CD4-positive, alpha-beta T cell treated with Interleukin-2 at 100 ng/mL for 4 hours (primary cell): Measurements from ENCODE around the gene NCAPD2.
"Not testable (repeated sequence)": the region's sequence is repeated elsewhere in the genome, so short reads cannot be mapped to it uniquely, and the experiment has no call there.

Source experiments
- DNase-seq: peaks from one replicate; pipeline ENCODE4 v3.0.0-alpha.2; 2020; ENCODE audit warnings: low spot score

NCAPD2 gene

DNA sequence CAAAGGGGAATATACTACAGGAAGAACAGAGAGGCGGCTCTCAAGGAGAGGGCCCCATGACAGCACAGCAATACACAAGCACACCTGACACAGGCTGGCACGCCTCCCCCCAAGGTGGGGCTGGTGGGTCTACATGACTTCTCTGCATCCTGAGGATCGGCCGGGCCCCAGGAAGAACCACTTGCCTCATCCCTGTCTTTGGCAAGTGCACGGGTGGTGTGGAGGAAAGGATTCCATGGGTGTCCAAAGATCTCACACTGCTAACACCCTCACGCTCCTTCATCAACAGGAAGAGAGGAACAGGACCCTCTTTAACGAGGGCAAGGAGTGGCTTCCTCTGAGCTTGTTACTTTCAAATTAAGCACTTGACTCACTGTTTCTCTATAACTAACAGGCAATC is 30.7 kb upstream of the NCAPD2 start:
- peak; percentile 45 for DNase-seq

DNA sequence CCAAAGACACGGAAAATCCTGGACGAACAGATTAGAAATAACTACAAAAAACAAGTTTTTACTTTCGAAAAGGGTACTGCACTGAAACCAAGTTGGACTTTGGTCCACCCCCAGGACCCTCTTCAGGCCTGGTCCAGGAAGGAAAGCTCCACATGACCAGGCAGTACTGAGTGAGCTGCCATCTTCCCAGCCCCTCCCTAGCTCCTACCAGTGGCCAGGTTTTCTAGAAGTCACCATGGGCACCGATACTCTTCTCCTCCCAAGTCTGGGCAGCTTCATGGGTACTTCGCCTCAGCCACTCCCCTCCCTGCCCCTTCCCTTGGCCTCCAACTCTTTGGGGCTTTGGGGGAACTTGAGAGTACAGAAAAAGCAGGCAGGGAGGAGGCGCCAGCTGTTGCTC is 30.0 kb upstream of the NCAPD2 start:
- DNase-seq, result no peak

DNA sequence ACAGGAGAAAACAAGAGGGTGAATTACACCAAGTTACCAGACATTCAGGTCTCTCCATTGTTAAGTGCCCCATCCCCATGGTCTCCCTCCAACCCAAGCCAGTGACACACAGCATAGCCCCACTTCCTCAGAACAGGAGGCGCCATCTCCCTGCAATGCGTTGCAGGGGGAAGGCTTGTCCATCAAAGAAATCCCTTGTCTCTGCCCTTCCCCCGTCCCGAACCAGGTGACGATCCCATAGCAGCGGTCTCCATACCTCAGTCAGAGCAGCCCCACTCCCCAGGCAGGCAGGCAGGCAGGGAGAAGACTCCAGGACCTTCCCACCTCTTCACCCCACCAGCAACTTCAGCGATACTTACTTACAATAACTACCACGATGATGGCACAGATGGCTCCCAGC is 29.4 kb upstream of the NCAPD2 start:
- DNase-seq, result no peak

DNA sequence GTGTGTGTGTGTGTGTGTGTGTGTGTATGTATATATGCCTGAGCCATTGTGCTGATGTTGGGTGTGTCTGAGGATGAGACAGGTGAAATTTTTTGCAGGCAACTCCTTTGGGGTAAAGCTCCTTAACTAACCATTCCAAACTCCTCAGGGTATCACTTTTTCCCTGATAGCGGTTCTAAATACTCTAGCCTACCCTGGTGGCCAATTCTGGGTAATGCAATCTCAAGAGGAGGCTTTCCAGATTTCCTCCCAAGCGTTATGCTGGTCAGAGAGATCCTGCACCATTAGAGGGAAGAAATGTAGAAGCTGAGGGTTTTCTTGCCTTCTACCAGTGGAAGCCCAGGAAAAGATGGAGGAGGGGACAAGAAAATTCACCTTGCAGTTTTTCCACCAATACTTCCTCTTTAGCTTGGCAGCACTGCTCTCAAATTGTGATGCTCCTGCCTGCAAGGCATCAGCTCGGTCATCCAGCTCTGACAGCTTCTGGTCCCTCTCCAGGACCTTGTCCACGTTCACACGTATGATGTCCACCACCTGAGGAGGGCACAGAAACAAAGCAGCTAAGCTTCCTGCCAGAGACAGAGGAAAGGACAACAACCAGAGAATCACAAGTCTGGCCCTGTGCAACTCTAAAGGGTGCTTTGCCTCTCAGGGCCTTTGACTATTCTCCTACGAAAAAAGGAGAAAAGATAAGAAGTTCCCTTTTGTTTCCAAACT is 28.3 kb upstream of the NCAPD2 start:
- peak; percentile 74 for DNase-seq

DNA sequence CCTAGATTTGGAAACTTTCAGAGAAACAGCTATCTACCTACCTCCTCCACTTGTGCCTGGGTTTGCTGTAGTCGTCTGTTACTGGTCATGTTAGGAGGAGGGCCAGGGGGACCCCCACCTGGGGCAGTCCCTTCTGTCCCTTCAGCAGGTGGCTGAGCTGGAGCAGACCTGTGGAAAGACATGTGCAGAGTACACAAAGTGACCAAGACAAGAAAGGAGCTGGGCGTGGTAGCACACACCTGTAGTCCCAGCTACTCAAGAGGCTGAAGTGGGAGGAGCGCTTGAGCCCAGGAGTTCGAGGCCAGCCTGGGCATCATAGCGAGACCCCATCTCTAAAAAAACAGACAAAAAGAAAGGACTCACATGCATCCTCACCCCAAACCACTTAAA is 27.7 kb upstream of the NCAPD2 start:
- no peak for DNase-seq

DNA sequence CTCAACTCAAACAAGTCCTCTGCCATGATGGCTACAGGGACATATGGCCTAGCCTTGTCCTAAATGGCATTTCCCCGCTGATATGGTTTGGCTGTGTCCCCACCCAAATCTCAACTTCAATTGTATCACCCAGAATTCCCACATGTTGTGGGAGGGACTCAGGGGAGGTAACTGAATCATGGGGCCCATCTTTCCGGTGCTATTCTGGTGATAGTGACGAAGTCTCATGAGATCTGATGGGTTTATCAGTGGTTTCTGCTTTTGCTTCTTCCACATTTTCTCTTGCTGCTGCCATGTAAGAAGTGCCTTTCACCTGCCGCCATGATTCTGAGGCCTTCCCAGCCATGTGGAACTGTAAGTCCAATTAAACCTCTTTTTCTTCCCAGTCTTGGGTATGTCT is 27.2 kb upstream of the NCAPD2 start:
- DNase-seq, result not testable (repeated sequence)

DNA sequence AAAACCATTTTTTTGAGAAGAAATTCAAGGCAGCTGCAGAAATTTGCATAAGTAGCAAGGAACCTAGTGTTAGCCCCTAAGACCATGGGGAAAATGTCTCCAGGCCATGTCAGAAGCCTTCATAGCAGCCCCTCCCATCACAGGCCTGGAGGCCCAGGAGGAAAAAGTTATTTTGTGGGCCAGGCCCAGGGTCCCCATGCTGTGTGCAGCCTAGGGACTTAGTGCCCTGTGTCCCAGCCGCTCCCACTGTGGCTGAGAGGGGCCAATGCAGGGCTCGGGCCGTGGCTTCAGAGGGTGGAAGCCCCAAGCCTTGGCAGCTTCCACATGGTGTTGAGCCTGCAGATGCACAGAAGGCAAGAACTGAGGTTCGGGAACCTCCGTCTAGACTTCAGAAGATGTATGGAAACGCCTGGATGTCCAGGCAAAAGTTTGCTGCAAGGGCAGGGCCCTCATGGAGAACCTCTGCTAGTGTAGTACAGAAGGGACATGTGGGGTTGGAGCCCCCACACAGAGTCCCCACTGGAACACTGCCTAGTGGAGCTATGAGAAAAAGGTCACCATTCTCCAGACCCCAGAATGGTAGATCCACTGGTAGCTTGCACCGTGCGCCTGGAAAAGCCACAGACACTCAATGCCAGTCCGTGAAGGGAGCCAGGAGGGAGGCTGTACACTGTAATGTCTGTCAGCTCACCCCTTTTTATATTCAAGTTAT is 26.2 kb upstream of the NCAPD2 start:
- DNase-seq, result not testable (repeated sequence)

DNA sequence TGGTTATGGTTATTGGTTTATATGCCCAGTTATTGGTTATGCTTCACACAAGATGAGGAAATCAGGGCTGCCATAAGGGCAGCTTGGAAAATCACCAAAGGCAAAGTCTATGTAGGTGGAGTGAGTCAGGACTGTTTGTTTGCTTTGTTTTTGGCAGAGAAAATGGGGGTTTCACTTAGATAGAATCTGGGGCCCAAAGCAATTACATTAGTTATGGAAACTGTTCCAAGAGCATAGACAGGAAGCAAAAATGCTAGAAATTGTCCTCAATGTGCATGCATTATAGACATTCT is 25.7 kb upstream of the NCAPD2 start:
- DNase-seq, result no peak

DNA sequence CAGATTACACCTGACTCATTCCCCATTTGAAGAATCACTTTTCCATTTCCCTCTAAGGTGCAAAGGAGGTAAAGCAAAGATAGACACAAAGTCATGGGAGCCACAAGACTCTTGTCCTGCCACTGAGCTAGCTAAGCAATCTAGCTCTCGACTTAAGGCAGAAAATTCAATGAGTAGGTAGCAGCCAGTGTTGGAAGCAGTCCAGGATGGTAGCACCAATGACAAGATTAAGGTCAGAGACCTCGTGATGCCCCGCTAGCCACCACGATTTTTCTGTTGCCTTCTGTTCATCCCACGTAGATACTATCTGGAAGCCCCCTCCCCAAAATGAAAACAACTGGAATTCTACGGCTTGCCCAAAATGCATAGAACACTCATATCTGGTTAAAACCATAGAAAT is 24.8 kb upstream of the NCAPD2 start:
- no peak for DNase-seq

DNA sequence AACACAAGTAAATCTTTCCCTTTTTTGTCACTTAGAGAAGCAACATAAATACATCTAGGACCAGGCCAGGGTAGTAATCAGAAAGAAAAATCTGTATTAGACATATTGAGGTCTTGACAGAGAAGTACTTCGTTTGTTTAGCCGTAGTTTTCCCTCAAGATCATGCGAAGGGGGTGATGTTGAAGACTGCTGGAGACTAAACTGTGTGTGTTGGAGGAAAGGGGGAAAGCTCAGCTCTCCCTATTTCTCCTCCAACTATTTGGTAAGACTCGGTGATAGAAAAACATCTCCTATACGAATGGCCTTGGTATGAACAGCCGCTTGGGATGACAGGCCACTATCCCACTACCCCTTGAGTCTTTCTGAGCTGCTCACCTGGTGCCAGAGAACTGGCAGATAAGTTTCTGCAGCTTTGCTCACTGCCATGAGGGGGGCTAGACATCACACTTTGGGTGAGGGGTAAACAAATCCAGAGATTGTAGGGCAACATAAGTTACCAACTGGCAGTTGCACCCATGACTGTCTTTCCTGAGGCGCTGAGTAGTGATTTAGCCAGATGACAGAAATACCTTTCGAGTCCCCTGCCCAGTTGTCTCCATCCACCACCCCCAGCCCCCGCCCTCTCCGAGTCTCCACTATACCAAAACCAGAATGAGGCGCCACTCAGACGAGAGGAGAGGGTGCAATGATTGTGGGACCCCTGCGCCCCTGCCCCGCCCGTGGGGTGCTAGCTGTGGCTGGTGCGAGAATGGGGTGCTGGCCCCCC is 24.1 kb upstream of the NCAPD2 start:
- DNase-seq, result no peak

DNA sequence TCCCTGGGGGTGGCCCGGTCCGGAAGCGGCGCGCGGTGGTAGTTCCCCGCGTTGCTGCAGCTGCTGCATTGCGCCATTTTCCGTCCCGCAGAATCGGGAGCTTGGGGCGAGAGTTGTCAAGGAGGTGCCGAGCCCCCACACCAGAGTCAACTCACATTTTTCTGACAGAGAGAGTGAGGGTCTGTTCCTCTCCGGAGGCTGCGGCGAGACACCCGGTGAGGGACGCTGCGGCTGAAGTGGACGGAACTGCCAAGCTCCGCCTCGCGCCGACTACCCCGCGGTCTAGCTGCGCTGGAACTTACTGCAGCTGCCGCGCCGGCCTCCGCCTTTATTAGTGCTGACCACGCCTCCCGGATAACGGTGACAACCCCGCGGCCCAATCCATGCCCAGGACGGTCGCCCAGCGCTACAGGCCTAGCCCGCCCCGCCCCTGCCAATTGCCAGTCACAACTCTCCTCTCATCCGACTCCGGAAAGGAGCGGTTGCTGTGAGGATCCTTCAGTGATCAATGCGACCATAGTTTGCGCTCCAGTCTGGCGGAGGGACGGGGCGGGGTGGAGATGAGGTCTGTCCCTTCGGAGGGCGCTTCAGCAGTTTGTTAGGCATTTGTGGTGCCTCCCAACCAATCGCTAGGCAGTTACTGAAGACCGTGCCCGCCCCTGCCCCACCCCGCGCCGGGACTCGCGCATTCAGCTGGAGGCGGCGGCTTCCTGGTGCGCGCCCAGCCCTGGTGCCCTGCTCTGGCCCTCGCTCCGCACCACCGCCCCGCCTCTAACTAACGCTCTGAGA is 23.3 kb upstream of the NCAPD2 start, which contains the start of gene VAMP1:
VAMP1 (minus strand) TSS at position 303 of the 789 bp plus-strand sequence; CDS start at position 157, 146 bp downstream.
- DNase-seq, result peak; percentile 97

DNA sequence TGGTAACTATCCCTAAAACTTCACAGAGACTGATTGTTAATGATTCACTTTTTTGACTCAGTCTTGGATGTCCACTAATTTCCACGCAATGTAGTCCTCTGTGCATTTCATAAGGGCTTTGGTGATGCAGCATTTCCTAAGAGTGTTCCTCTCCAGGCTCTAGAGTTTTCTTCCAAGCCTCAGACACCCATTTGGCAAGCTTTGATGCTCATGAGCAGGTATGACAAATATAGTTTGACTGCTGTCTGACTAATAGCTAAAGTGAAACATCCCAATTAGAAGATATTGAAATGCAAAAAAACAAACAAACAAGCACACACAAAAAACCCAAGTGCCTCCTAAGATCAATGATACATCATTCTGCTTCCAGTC is 21.9 kb upstream of the NCAPD2 start:
- DNase-seq, result no peak

DNA sequence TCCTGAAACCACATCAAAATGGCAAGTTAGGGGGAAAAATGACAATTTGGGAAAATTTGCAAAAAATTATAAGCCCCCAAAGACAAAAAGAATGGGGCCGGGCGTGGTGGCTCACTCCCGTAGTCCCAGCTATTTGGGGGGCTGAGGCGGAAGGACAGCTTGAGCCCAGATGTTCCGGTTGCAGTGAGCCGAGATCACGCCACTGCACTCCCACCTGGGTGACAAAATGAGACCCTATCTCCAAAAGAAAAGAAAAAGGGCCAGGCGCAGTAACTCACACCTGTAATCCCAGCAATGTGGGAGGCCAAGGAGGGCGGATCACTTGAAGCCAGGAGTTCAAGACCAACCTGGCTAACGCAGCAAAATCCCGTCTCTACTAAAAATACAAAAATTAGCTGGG is 21.4 kb upstream of the NCAPD2 start:
- DNase-seq, result no peak

DNA sequence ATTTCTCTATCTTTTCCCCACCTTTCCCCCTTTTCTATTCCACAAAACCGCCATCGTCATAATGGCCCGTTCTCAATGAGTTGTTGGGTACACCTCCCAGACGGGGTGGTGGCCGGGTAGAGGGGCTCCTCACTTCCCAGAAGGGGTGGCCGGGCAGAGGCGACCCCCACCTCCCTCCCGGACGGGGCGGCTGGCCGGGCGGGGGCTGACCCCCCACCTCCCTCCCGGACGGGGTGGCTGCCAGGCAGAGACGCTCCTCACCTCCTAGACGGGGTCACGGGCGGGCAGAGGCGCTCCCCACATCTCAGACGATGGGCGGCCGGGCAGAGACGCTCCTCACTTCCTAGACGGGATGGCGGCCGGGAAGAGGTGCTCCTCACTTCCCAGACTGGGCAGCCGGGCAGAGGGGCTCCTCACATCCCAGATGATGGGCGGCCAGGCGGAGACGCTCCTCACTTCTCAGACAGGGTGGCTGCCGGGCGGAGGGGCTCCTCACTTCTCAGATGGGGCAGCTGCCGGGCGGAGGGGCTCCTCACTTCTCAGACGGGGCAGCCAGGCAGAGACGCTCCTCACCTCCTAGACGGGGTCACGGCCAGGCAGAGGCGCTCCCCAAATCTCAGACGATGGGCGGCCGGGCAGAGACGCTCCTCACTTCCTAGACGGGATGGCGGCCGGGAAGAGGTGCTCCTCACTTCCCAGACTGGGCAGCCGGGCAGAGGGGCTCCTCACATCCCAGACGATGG is 18.5 kb upstream of the NCAPD2 start:
- DNase-seq, result not testable (repeated sequence)

DNA sequence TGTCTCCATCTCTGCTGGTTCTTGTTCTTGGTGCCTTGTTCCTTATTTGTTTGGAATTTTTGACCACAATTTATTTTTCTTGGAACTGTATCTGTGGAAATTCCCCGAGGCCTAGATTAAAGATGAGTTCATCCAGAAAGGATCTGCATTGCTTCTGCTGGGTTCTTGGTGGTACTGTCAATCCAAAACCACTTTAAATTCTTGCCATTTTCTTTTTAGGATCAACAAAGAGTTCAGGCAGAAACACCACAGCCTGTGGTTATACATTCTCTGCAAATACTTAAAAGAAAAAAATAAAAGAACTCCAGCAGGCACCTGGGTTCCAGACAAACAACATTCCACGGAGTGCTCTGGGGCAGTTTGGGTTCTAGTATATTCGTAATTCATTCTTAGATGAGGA is 17.4 kb upstream of the NCAPD2 start:
- no peak for DNase-seq

DNA sequence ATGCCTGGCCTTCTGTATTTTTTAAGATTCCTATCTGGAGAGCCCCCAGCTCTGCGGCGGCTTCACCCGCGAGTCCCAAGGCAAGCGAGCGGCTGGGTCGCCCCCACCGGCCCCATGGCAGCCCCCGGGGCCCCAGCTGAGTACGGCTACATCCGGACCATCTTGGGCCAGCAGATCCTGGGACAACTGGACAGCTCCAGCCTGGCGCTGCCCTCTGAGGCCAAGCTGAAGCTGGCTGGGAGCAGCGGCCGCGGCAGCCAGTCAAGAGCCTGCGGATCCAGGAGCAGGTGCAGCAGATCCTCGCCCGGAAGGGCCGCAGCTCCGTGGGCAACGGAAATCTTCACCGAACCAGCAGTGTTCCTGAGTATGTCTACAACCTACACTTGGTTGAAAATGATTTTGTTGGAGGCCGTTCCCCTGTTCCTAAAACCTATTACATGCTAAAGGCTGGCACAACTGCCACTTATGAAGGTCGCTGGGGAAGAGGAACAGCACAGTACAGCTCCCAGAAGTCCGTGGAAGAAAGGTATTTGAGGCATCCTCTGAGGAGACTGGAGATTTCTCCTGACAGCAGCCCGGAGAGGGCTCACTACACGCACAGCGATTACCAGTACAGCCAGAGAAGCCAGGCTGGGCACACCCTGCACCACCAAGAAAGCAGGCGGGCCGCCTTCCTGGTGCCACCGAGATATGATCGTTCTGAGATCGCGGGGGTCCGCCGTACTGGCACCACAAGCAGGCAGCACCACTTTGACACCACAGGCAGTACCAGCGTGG is 16.1 kb upstream of the NCAPD2 start:
- DNase-seq, result not testable (repeated sequence)

DNA sequence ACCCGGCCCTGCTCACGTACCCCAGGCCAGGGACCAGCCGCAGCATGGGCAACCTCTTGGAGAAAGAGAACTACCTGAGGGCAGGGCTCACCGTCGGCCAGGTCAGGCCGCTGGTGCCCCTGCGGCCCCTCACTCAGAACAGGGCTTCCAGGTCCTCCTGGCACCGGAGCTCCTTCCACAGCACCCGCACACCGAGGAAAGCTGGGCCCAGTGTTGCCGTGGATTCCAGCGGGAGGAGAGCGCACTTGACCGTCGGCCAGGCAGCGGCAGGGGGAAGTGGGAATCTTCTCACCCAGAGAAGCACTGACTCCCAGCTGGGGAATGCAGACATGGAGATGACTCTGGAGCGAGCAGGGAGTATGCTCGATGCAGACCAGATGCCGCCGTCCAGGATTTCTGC is 15.5 kb upstream of the NCAPD2 start:
- no peak for DNase-seq

DNA sequence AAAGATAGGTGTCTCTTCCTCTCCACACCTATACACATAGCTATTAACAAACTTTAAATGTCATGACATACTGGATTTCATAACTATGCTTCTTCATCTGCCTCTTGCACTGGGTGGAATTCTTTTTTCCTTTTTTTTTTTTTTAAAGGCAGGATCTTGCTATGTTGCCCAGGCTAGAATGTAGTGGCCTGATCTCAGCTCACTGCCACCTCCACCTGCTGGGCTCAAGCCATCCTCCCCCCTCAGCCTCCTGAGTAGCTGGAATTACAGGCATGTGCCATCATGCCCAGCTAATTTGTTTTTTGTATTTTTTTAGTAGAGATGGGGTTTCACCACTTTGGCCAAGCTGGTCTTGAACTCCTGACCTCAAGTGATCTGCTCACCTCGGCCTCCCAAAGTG is 5.7 kb upstream of the NCAPD2 start:
- DNase-seq, result no peak

DNA sequence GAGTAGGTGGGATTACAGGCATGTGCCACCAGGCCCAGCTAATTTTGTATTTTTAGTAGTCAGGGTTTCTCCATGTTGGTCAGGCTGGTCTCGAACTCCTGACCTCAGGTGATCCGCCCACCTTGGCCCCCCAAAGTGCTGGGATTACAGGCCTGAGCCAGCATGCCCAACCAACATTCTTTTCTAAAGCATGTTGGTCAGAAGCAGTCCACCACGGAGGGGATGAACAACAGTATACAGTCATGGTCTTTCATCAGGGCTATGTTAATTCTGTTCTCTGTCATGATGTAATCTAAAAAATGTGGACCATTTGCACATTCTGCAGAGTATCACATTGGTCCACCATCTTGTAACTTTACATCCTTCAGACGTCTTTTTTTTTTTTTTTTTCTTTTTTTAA is 4.5 kb upstream of the NCAPD2 start:
- DNase-seq, result no peak

DNA sequence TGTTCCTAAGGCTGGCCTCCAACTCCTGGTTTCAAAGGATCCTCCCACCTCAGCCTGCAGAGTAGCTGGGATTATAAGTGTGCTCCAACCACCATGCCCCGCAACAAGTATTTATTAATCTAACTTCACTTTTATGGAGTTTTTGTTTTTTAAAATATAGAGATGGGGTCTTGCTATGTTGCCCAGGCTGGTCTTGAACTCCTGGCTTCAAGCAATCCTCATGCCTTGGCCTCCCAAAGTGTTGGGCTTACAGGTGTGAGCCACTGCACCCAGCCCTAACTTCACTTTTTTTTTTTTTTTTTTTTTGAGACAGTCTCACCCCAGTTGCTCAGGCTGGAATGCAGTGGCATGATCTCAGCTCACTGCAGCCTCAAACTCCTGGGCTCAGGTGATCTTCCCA is 3.2 kb upstream of the NCAPD2 start:
- not testable (repeated sequence) for DNase-seq
